Endothelial cell of umbilical vein (primary cell): ENCODE data around the gene DDX43. TPM values are rescaled to one million over a fixed set of nuclear protein-coding genes. Genes with fewer than 3 reads are reported as not detected.

Experiments used
- Bru-seq: library from RNA; stranded (reverse); fragments of 400-500 nt; gene quantifications from one replicate; lab custom pipeline; 2021; lab: Mats Ljungman, UMichigan
- BruChase-seq, 2 experiments: library from RNA; stranded (reverse); fragments of 400-500 nt; gene quantifications; one replicate each; lab custom pipeline; 2021; lab: Mats Ljungman, UMichigan
- BruUV-seq: library from RNA; stranded (reverse); fragments of 400-500 nt; replicated peaks from 2 replicates; lab custom pipeline; 2021; lab: Mats Ljungman, UMichigan
- CTCF ChIA-PET: fragments of 300-600, 350-600 bp; sonication (Branson Sonifier 250); formaldehyde crosslinking; loops from one replicate; lab custom pipeline; 2021; ENCODE audit warnings: antibody characterized with exemption, inconsistent platforms; lab: Charles Lee
- POLR2A ChIA-PET: fragments of 300-600, 350-600 bp; sonication (Branson Sonifier 250); formaldehyde crosslinking; loops from one replicate; lab custom pipeline; 2021; ENCODE audit warnings: antibody characterized with exemption, inconsistent platforms; lab: Charles Lee
- DNase-seq: peaks from one replicate; pipeline ENCODE4 v3.0.0-alpha.2; 2011; ENCODE audit warnings: low read depth, low spot score
- FAIRE-seq: peaks from 2 replicates; lab custom pipeline; 2011; peaks lifted over from hg19 to GRCh38; lab: Jason Lieb, UNC
- H2AFZ ChIP-seq: 2 replicates; pipeline ENCODE4 v1.6.0; 2012; ENCODE audit warnings: low read depth, low read length, control low read depth, inconsistent platforms
- H3K27ac ChIP-seq: 2 replicates; pipeline ENCODE4 v1.5.1; 2011; ENCODE audit warnings: low read depth, mild to moderate bottlenecking, control low read depth, low read length, moderate library complexity; ENCODE audit not compliant: insufficient read depth
- H3K27me3 ChIP-seq, 2 experiments: 2 replicates each; pipeline versions ENCODE4 v1.6.0 to v1.6.1; 2011; ENCODE audit warnings: low read length in 2 of 2, mixed read lengths in 1 of 2; ENCODE audit not compliant: control insufficient read depth in 2 of 2, insufficient read depth in 2 of 2
- H3K36me3 ChIP-seq, 2 experiments: 2 replicates in 1 of 2; 3 replicates in 1 of 2; pipeline ENCODE4 v1.5.1; 2011; ENCODE audit warnings: low read length in 2 of 2, mild to moderate bottlenecking in 1 of 2, moderate library complexity in 1 of 2; ENCODE audit not compliant: control insufficient read depth in 2 of 2, insufficient read depth in 2 of 2; ENCODE audit errors: extremely low read depth in 1 of 2
- H3K4me1 ChIP-seq: 3 replicates; pipeline ENCODE4 v1.5.1; 2011; ENCODE audit warnings: mild to moderate bottlenecking, low read length; ENCODE audit not compliant: control insufficient read depth, insufficient read depth; ENCODE audit errors: extremely low read depth
- H3K4me2 ChIP-seq: 2 replicates; pipeline ENCODE4 v1.6.1; 2011; ENCODE audit warnings: low read length, control low read depth, mixed read lengths; ENCODE audit not compliant: insufficient read depth
- H3K4me3 ChIP-seq, 3 experiments: fragments of 200-600 bp in 1 of 3; sonication (generic), shearing (Covaris generic) in 1 of 3; replicated peaks in 1 of 3; 2 replicates each; pipeline ENCODE4 v1.5.1; 2011 to 2016; ENCODE audit warnings: control low read depth in 3 of 3, low read length in 3 of 3, mild to moderate bottlenecking in 2 of 3, inconsistent platforms in 1 of 3, low read depth in 1 of 3, moderate library complexity in 1 of 3; ENCODE audit not compliant: insufficient read depth in 1 of 3
- H3K79me2 ChIP-seq: 2 replicates; pipeline ENCODE4 v1.6.0; 2012; ENCODE audit warnings: low read length, inconsistent platforms; ENCODE audit not compliant: control insufficient read depth, insufficient read depth
- H3K9ac ChIP-seq: replicated peaks from 2 replicates; pipeline ENCODE3; 2011; ENCODE audit warnings: low read length, control low read depth; ENCODE audit not compliant: insufficient read depth; ENCODE audit errors: extremely low read depth
- H3K9me1 ChIP-seq: replicated peaks from 3 replicates; pipeline ENCODE4 v1.6.0; 2011; ENCODE audit warnings: mild to moderate bottlenecking, low read length; ENCODE audit not compliant: control insufficient read depth, insufficient read depth; ENCODE audit errors: extremely low read depth
- H3K9me3 ChIP-seq: replicated peaks from 2 replicates; pipeline ENCODE4 v1.5.1; 2012; ENCODE audit warnings: low read length, inconsistent platforms; ENCODE audit not compliant: control insufficient read depth, insufficient read depth
- H4K20me1 ChIP-seq: replicated peaks from 2 replicates; pipeline ENCODE3; 2011; ENCODE audit warnings: mild to moderate bottlenecking, low read length; ENCODE audit not compliant: control insufficient read depth, insufficient read depth; ENCODE audit errors: extremely low read depth
- EZH2 ChIP-seq: IDR thresholded peaks from 2 replicates; pipeline ENCODE4 v1.6.1; 2012; ENCODE audit warnings: borderline replicate concordance, low read depth, mild to moderate bottlenecking, moderate library complexity, low read length, inconsistent platforms; ENCODE audit not compliant: severe bottlenecking
- FOS ChIP-seq: IDR thresholded peaks from 2 replicates; pipeline ENCODE4 v1.6.1; 2011; ENCODE audit warnings: mild to moderate bottlenecking, low read length, moderate library complexity, borderline replicate concordance; ENCODE audit not compliant: insufficient read depth
- GATA2 ChIP-seq: IDR thresholded peaks from 2 replicates; pipeline ENCODE4 v1.7.0; 2011; ENCODE audit warnings: low read depth, mild to moderate bottlenecking, moderate library complexity, mixed read lengths, low read length; ENCODE audit not compliant: insufficient read length, insufficient read depth
- JUN ChIP-seq: IDR thresholded peaks from 2 replicates; pipeline ENCODE4 v1.6.1; 2011; ENCODE audit warnings: borderline replicate concordance, low read depth; ENCODE audit not compliant: insufficient read length, insufficient read depth
- MYC ChIP-seq: IDR thresholded peaks from one replicate; pipeline ENCODE4 v1.6.1; 2011; ENCODE audit warnings: mild to moderate bottlenecking, low read depth, low read length
- POLR2A ChIP-seq: IDR thresholded peaks from 2 replicates; pipeline ENCODE4 v1.6.1; 2012; ENCODE audit warnings: low read depth, mild to moderate bottlenecking, control low read depth, low read length
- POLR2AphosphoS5 ChIP-seq: IDR thresholded peaks from 2 replicates; pipeline ENCODE4 v1.6.1; 2012; ENCODE audit warnings: low read depth, mild to moderate bottlenecking, control low read depth, low read length, moderate library complexity; ENCODE audit not compliant: insufficient read depth
- dilution Hi-C: fragments of 300-500 bp; cut with MboI; formaldehyde crosslinking; loops from one replicate; pipeline ENCODE4 v1.15.0; 2019; ENCODE audit warnings: low sequenced_read_pairs; ENCODE audit not compliant: extremely low pct_ligation_motif_present
- intact Hi-C: fragments of 100-400 bp; cut with micrococcal nuclease; formaldehyde crosslinking; loops from one replicate; pipeline ENCODE4 v1.10.0; 2022
- long read RNA-seq: library from polyadenylated mRNA; stranded (forward); transcript quantifications from one replicate; pipeline ENCODE4 v2.0.0, GENCODE V29; 2021
- polyA minus RNA-seq, 3 experiments: library from RNA; depleted of rRNA, polyadenylated mRNA; stranded (reverse); fragments of >200 nt; gene quantifications; 1 replicate in 1 of 3; 2 replicates in 2 of 3; pipeline ENCODE4 v1.2.3, GENCODE V29; 2011
- polyA plus RNA-seq, 4 experiments: library from polyadenylated mRNA; depleted of rRNA in 3 of 4; stranded (reverse) in 3 of 4; unstranded in 1 of 4; fragments of >200 nt; gene quantifications; 2 replicates each; pipeline versions ENCODE4 v1.2.1 to v1.2.3, GENCODE V29; 2011 to 2012; ENCODE audit warnings: missing spikeins in 1 of 4
- total RNA-seq: library from RNA; stranded (reverse); gene quantifications from 2 replicates; pipeline ENCODE4 v1.2.3, GENCODE V29; 2021
- TF ChIP-seq, protein P1 (sequence below): IDR thresholded peaks from 2 replicates; pipeline ENCODE4 v1.6.1; 2011; ENCODE audit not compliant: insufficient read depth, insufficient read length
- TF ChIP-seq, protein P2 (sequence below), 2 donors: IDR thresholded peaks; 1 replicate in 1 of 2; 2 replicates in 1 of 2; pipeline ENCODE4 v1.5.1; 2011; ENCODE audit warnings: low read length in 2 of 2, mild to moderate bottlenecking in 2 of 2, moderate library complexity in 2 of 2, control low read depth in 1 of 2, inconsistent platforms in 1 of 2, low read depth in 1 of 2; ENCODE audit not compliant: insufficient read depth in 1 of 2; ENCODE audit errors: extremely low read depth in 1 of 2

Gene DDX43
- total RNA-seq, result 0.92 and 0.95 TPM in 2 replicates
- 1.2 TPM in 2 replicates for polyA plus RNA-seq
- 0.83 and 1.0 TPM in 2 replicates for polyA plus RNA-seq (2011; cell fraction: cytosol; rRNA removed)
- 3.0 and 3.2 TPM in 2 replicates for polyA plus RNA-seq (2011; cell fraction: nucleus; rRNA removed)
- polyA plus RNA-seq (2012), result 1.5 and 1.9 TPM in 2 replicates
- polyA minus RNA-seq, result 1.5 and 2.6 TPM in 2 replicates
- not detected for polyA minus RNA-seq (2011; cell fraction: cytosol; rRNA and poly(A)+ RNA removed)
- 1.9 and 2.5 TPM in 2 replicates for polyA minus RNA-seq (2011; cell fraction: nucleus; rRNA and poly(A)+ RNA removed)
- Bru-seq, nascent RNA, result percentile 37 among the genes with signal in this experiment
- BruChase-seq, experiment 1, labeled RNA remaining after a 6-hour chase, result percentile 30 among the genes with signal in this experiment
- BruChase-seq, experiment 2, labeled RNA remaining after a 2-hour chase, result percentile 38 among the genes with signal in this experiment
- long read RNA-seq, partial matches to known transcripts, result 0 of 2 reads
- long read RNA-seq, other reads (novel, unspliced or antisense), result 1 of 2 reads

DNA sequence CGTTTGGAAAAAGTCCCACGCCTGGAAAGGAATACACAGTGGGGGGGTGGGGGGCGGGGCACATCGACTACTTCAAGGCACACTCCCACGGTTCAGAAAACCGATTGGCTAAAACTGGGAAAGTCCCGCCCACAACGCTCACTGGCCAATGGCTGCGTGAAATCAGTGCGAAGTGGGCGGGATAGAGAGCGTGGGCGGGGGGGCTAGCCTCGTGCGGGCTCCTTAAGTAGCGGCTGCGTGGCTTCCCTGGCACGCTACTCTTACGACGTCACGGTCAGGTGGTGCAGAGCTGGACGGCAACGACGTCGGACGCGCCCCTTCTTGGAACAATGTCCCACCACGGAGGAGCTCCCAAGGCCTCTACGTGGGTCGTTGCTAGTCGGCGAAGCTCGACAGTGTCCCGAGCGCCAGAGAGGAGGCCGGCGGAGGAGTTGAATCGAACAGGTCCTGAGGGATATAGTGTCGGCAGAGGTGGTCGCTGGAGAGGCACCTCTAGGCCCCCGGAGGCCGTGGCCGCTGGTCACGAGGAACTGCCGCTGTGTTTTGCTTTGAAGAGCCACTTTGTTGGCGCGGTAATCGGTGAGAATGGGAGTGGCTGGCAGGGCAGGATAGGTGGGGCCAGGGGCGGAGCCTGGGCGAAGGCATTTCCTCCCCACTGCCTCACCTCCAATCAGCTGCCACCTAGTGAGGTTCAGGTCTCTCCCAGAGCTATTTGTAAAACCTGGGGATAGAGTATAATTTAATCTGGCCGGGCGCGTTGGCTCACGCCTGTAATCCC lies at the start of gene DDX43:
Gene DDX43, plus strand, starts transcription at position 252 of the 778 bp plus-strand sequence. Its CDS starts 78 bp downstream, at position 330.
- no peaks in the 10 kb centered on the region for H3K4me1 ChIP-seq
- no peaks in the 10 kb centered on the region for H4K20me1 ChIP-seq
- H3K79me2 ChIP-seq, result no peaks in the 10 kb centered on the region
- peak within 1 kb of the TSS; percentile 35 for H3K27ac ChIP-seq
- H3K36me3 ChIP-seq, result no peaks in the 10 kb centered on the region
- TF ChIP-seq JUN (no peak), POLR2AphosphoS5 (no peak), FOS (no peak), GATA2 (no peak), EZH2 (no peak), MYC (no peak), POLR2A (no peak)
- TF ChIP-seq, protein P1, sequence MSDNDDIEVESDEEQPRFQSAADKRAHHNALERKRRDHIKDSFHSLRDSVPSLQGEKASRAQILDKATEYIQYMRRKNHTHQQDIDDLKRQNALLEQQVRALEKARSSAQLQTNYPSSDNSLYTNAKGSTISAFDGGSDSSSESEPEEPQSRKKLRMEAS, result no peak
- TF ChIP-seq, protein P2, sequence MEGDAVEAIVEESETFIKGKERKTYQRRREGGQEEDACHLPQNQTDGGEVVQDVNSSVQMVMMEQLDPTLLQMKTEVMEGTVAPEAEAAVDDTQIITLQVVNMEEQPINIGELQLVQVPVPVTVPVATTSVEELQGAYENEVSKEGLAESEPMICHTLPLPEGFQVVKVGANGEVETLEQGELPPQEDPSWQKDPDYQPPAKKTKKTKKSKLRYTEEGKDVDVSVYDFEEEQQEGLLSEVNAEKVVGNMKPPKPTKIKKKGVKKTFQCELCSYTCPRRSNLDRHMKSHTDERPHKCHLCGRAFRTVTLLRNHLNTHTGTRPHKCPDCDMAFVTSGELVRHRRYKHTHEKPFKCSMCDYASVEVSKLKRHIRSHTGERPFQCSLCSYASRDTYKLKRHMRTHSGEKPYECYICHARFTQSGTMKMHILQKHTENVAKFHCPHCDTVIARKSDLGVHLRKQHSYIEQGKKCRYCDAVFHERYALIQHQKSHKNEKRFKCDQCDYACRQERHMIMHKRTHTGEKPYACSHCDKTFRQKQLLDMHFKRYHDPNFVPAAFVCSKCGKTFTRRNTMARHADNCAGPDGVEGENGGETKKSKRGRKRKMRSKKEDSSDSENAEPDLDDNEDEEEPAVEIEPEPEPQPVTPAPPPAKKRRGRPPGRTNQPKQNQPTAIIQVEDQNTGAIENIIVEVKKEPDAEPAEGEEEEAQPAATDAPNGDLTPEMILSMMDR (IDR thresholded peaks at IDR 0.05; ENCODE audit: extremely low read depth in 1 of 2, insufficient read depth in 1 of 2, low read depth in 1 of 2, low read length in 2 of 2), result no peak
- ChIA-PET POLR2A (no interaction called here), CTCF (interaction anchor here (1.0 kb wide), 1 partner anchor 68 kb away, joined by 3 read pairs; no protein-coding TSS in a partner anchor)
- FAIRE-seq, result no peak
- peak; percentile 72 for DNase-seq
- peak within 1 kb of the TSS in 1 of 3 experiments; percentile 35 for H3K4me3 ChIP-seq
- H2AFZ ChIP-seq, result peak within 1 kb of the TSS; percentile 90
- H3K9ac ChIP-seq, result peak within 1 kb of the TSS; percentile 53
- intact Hi-C loops, result no loop called here
- BruUV-seq, result TSS peak; percentile 41
- no peaks in the 10 kb centered on the region for H3K27me3 ChIP-seq
- peak within 1 kb of the TSS; percentile 16 for H3K4me2 ChIP-seq
- no peaks in the 10 kb centered on the region for H3K9me1 ChIP-seq
- dilution Hi-C loops, result no loop called here
- no peaks in the 10 kb centered on the region for H3K9me3 ChIP-seq
